Body of pancreas (tissue), 4 donors: ENCODE measurements around the gene OBI1. TPM values are rescaled to one million over a fixed set of nuclear protein-coding genes. Genes with fewer than 3 reads are reported as not detected.

Experiments
- ATAC-seq: fragments of 150-250 bp; one replicate; pipeline ENCODE4 v1.9.1; 2016
- DNase-seq, 4 donors: peaks; one replicate each; pipeline ENCODE4 v3.0.0-alpha.2; 2019
- H3K27ac ChIP-seq, 4 donors: fragments of 200-600 bp; sonication (generic); 1 replicate in 3 of 4; 2 replicates in 1 of 4; pipeline versions ENCODE4 v1.5.1 to v1.6.1; 2016 to 2019; ENCODE audit warnings: mild to moderate bottlenecking in 1 of 4, mixed read lengths in 1 of 4, moderate library complexity in 1 of 4
- H3K27me3 ChIP-seq, 2 donors: fragments of 200-600 bp; sonication (generic); one replicate each; pipeline ENCODE4 v1.6.0; 2016; ENCODE audit warnings: mild to moderate bottlenecking in 1 of 2
- H3K36me3 ChIP-seq, 2 donors: fragments of 200-600 bp; sonication (generic); replicated peaks in 1 of 2; 2 replicates each; pipeline ENCODE4 v1.5.1; 2016; ENCODE audit warnings: low read depth in 2 of 2; ENCODE audit not compliant: insufficient read depth in 1 of 2
- H3K4me1 ChIP-seq: fragments of 200-600 bp; sonication (generic); one replicate; pipeline ENCODE4 v1.6.0; 2016
- H3K4me3 ChIP-seq, 2 donors: fragments of 200-600 bp; sonication (generic); 1 replicate in 1 of 2; 2 replicates in 1 of 2; pipeline ENCODE4 v1.5.1; 2016 to 2019
- H3K9me3 ChIP-seq, 3 donors: fragments of 200-600 bp; sonication (generic); 1 replicate in 2 of 3; 2 replicates in 1 of 3; pipeline ENCODE4 v1.5.1; 2016
- CTCF ChIP-seq, 7 experiments: fragments of 450-650 bp in 4 of 7; fragments of 200-600 bp in 3 of 7; sonication (generic) in 3 of 7; IDR thresholded peaks; one replicate each; pipeline ENCODE4 v1.5.1; 2016 to 2019; ENCODE audit warnings: antibody characterized with exemption in 7 of 7
- POLR2A ChIP-seq, 3 donors: fragments of 450-650 bp; IDR thresholded peaks; one replicate each; pipeline ENCODE4 v1.6.1; 2016; ENCODE audit warnings: antibody characterized with exemption in 3 of 3, mild to moderate bottlenecking in 2 of 3
- WGBS, 2 donors: methylation state at CpG; one replicate each; pipeline ENCODE4 v1.1.5; 2017; 5-methylcytosine and 5-hydroxymethylcytosine counted together
- intact Hi-C: fragments of 100-400 bp; cut with DNase I; formaldehyde crosslinking; loops from one replicate; pipeline ENCODE4 v1.15.1; 2023
- total RNA-seq, 2 donors: library from RNA; depleted of rRNA; stranded (reverse); fragments of >200 nt; gene quantifications; one replicate each; pipeline ENCODE4 v1.1.0, GENCODE V29; 2016

OBI1 gene
- total RNA-seq, 2 donors from 2014 or later: 3.3 to 8.6 TPM

- peaks cover 9% of the 10 kb centered on the region for H3K4me1 ChIP-seq
- intact Hi-C loops: no loop called here
- no peak for ATAC-seq
- no peaks in the 10 kb centered on the region for H3K9me3 ChIP-seq
- no peak for TF ChIP-seq POLR2A (IDR thresholded peaks at IDR 0.05)
- no peak for TF ChIP-seq CTCF (IDR thresholded peaks at IDR 0.05)
- 6 to 10% methylated on average over 59 to 65 of the region's 65 CpGs for WGBS, 2 donors
- DNase-seq: peak in 1 of 4 donors; percentile 13
- no peaks in the 10 kb centered on the region for H3K36me3 ChIP-seq
- H3K27me3 ChIP-seq: peaks cover 0 to 68% of the 10 kb centered on the region in 2 donors
- H3K4me3 ChIP-seq: no peak overlapping the region
- H3K27ac ChIP-seq: no peak overlapping the region
Observed at GRCh38 chr13:78595495-78596398, 63.2 kb downstream of the OBI1 start.

- intact Hi-C loops: no loop called here
- Histone ChIP-seq H3K4me1 (peaks cover 9% of the 10 kb centered on the region), H3K36me3 (no peaks in the 10 kb centered on the region), H3K9me3 (no peaks in the 10 kb centered on the region), H3K27me3 (peaks cover 0 to 61% of the 10 kb centered on the region in 2 donors), H3K27ac (no peak overlapping the region), H3K4me3 (no peak overlapping the region)
- TF ChIP-seq POLR2A (IDR thresholded peaks at IDR 0.05) (no peak), CTCF (IDR thresholded peaks at IDR 0.05) (no peak)
- 9% methylated on average over 8 of the region's 8 CpGs for WGBS, 2 donors
- ATAC-seq (no peak), DNase-seq (no peak)
Observed at GRCh38 chr13:78594456-78594975, 64.4 kb downstream of the OBI1 start.

GRCh38 chr13:78593652-78594455 lies 65.1 kb downstream of the OBI1 start:
- Histone ChIP-seq H3K27ac (no peak overlapping the region), H3K4me1 (peaks cover 9% of the 10 kb centered on the region), H3K27me3 (peaks cover 0 to 56% of the 10 kb centered on the region in 2 donors), H3K4me3 (no peak overlapping the region), H3K9me3 (no peaks in the 10 kb centered on the region), H3K36me3 (no peaks in the 10 kb centered on the region)
- intact Hi-C loops: no loop called here
- TF ChIP-seq POLR2A (IDR thresholded peaks at IDR 0.05): no peak
- TF ChIP-seq CTCF (IDR thresholded peaks at IDR 0.05): no peak
- no peak for DNase-seq
- no peak for ATAC-seq
- WGBS, 2 donors: 6 to 12% methylated on average over 19 to 29 of the region's 29 CpGs

GRCh38 chr13:78593129-78593528 lies 65.8 kb downstream of the OBI1 start:
- intact Hi-C loops: no loop called here
- Histone ChIP-seq H3K36me3 (no peaks in the 10 kb centered on the region), H3K4me3 (no peak overlapping the region), H3K27me3 (peaks cover 0 to 51% of the 10 kb centered on the region in 2 donors), H3K4me1 (peaks cover 9% of the 10 kb centered on the region), H3K27ac (no peak overlapping the region), H3K9me3 (no peaks in the 10 kb centered on the region)
- DNase-seq (no peak), ATAC-seq (no peak)
- WGBS, 2 donors: 8 to 15% methylated on average over 13 of the region's 13 CpGs
- no peak for TF ChIP-seq POLR2A (IDR thresholded peaks at IDR 0.05)

- H3K36me3 ChIP-seq: no peaks in the 10 kb centered on the region
- H3K27me3 ChIP-seq: peaks cover 0 to 50% of the 10 kb centered on the region in 2 donors
- intact Hi-C loops: no loop called here
- H3K9me3 ChIP-seq: no peaks in the 10 kb centered on the region
- no peak for ATAC-seq
- no peak overlapping the region for H3K27ac ChIP-seq
- DNase-seq: no peak
- 9 to 10% methylated on average over 6 of the region's 6 CpGs for WGBS, 2 donors
- no peak overlapping the region for H3K4me3 ChIP-seq
- H3K4me1 ChIP-seq: peaks cover 9% of the 10 kb centered on the region
- no peak for TF ChIP-seq CTCF (IDR thresholded peaks at IDR 0.05)
- TF ChIP-seq POLR2A (IDR thresholded peaks at IDR 0.05): no peak
Observed at GRCh38 chr13:78592584-78592983, 66.4 kb downstream of the OBI1 start.
